Neural progenitor cell (in vitro differentiated cells): ENCODE results near the gene COLEC12. TPM values are rescaled to one million over a fixed set of nuclear protein-coding genes. Genes with fewer than 3 reads are reported as not detected.

Source experiments
- DNase-seq: peaks from one replicate; pipeline ENCODE4 v3.0.0-alpha.2; 2016; ENCODE audit warnings: low spot score
- H2AFZ ChIP-seq: fragments of 200-600 bp; sonication (generic); replicated peaks from 2 replicates; pipeline ENCODE4 v1.6.1; 2016; ENCODE audit warnings: antibody characterized with exemption
- H3F3A ChIP-seq: fragments of 200-600 bp; sonication (generic); 2 replicates; pipeline ENCODE4 v1.6.1; 2016; ENCODE audit warnings: antibody characterized with exemption, low read depth
- H3K27ac ChIP-seq: fragments of 200-600 bp; sonication (generic); 2 replicates; pipeline ENCODE4 v1.5.1; 2016; ENCODE audit warnings: mild to moderate bottlenecking
- H3K27me3 ChIP-seq: fragments of 200-600 bp; sonication (generic); 2 replicates; pipeline ENCODE4 v1.6.1; 2016; ENCODE audit warnings: mild to moderate bottlenecking, moderate library complexity
- H3K36me3 ChIP-seq: fragments of 200-600 bp; sonication (generic); 2 replicates; pipeline ENCODE4 v1.5.1; 2016
- H3K4me1 ChIP-seq: fragments of 200-600 bp; sonication (generic); 2 replicates; pipeline ENCODE4 v1.6.1; 2016; ENCODE audit warnings: mixed run types
- H3K4me2 ChIP-seq: fragments of 200-600 bp; sonication (generic); 2 replicates; pipeline ENCODE4 v1.6.1; 2016
- H3K4me3 ChIP-seq: fragments of 200-600 bp; sonication (generic); 2 replicates; pipeline ENCODE4 v1.5.1; 2016
- H3K79me2 ChIP-seq: fragments of 200-600 bp; sonication (generic); 2 replicates; pipeline ENCODE4 v1.6.1; 2016; ENCODE audit warnings: low read depth
- H3K9ac ChIP-seq: fragments of 200-600 bp; sonication (generic); 2 replicates; pipeline ENCODE4 v1.6.1; 2016
- H3K9me3 ChIP-seq: fragments of 200-600 bp; sonication (generic); 2 replicates; pipeline ENCODE4 v1.5.1; 2016; ENCODE audit warnings: low read depth
- H4K20me1 ChIP-seq: fragments of 200-600 bp; sonication (generic); 2 replicates; pipeline ENCODE4 v1.6.1; 2016; ENCODE audit warnings: low read depth
- H3K27ac Mint-ChIP-seq: 3 replicates; pipeline ENCODE4 v1.8.0; 2021; ENCODE audit warnings: mixed read lengths
- H3K27me3 Mint-ChIP-seq: 2 replicates; pipeline ENCODE4 v1.8.0; 2022; ENCODE audit warnings: low read depth, mild to moderate bottlenecking, inconsistent platforms, moderate library complexity, mixed read lengths; ENCODE audit not compliant: insufficient read depth
- H3K36me3 Mint-ChIP-seq: 3 replicates; pipeline ENCODE4 v1.8.0; 2021; ENCODE audit warnings: mixed read lengths
- H3K4me1 Mint-ChIP-seq: 3 replicates; pipeline ENCODE4 v1.8.0; 2021; ENCODE audit warnings: mixed read lengths
- H3K4me3 Mint-ChIP-seq: 3 replicates; pipeline ENCODE4 v1.8.0; 2021; ENCODE audit warnings: mild to moderate bottlenecking, moderate library complexity, mixed read lengths
- H3K9me3 Mint-ChIP-seq: 3 replicates; pipeline ENCODE4 v1.8.0; 2020; ENCODE audit warnings: mixed read lengths
- CTCF ChIP-seq: fragments of 200-600 bp; sonication (generic); IDR thresholded peaks from 2 replicates; pipeline ENCODE4 v1.5.1; 2017; ENCODE audit warnings: antibody characterized with exemption, mild to moderate bottlenecking
- EZH2 ChIP-seq: fragments of 200-600 bp; sonication (generic); IDR thresholded peaks from 2 replicates; pipeline ENCODE4 v1.6.1; 2017; ENCODE audit warnings: antibody characterized with exemption, mild to moderate bottlenecking, moderate library complexity
- EZH2phosphoT487 ChIP-seq: fragments of 200-600 bp; sonication (generic); IDR thresholded peaks from 2 replicates; pipeline ENCODE4 v1.6.1; 2017; ENCODE audit warnings: antibody characterized with exemption
- total RNA-seq: library from RNA; depleted of rRNA; stranded (reverse); fragments of >200 nt; gene quantifications from 2 replicates; pipeline ENCODE4 v1.2.3, GENCODE V29; 2015; ENCODE audit warnings: low replicate concordance

COLEC12 gene
- total RNA-seq, 1 donor from 2014 or later: 2.0 TPM

- Histone ChIP-seq H2AFZ (no peak overlapping the region), H3K36me3 (no peaks in the 10 kb centered on the region), H3K27ac (no peak overlapping the region), H3F3A (peaks cover 3% of the 10 kb centered on the region), H3K9me3 (no peaks in the 10 kb centered on the region), H3K79me2 (no peaks in the 10 kb centered on the region), H3K9ac (no peak overlapping the region), H3K27me3 (no peaks in the 10 kb centered on the region), H3K4me2 (no peak overlapping the region), H3K4me3 (no peak overlapping the region), H4K20me1 (no peaks in the 10 kb centered on the region), H3K4me1 (peaks cover 18% of the 10 kb centered on the region)
- Mint-ChIP-seq H3K9me3 (no peaks in the 10 kb centered on the region), H3K27me3 (no peaks in the 10 kb centered on the region), H3K4me3 (no peak overlapping the region), H3K36me3 (peaks cover 6% of the 10 kb centered on the region), H3K27ac (no peak overlapping the region), H3K4me1 (peaks cover 59% of the 10 kb centered on the region)
- no peak for TF ChIP-seq EZH2
- no peak for TF ChIP-seq CTCF
- TF ChIP-seq EZH2phosphoT487: no peak
- DNase-seq: no peak
These were observed 136.2 kb downstream of the COLEC12 start for GRCh38 chr18:364256-364826.

GRCh38 chr18:363301-364085 lies 137.0 kb downstream of the COLEC12 start:
- Mint-ChIP-seq H3K36me3 (peaks cover 6% of the 10 kb centered on the region), H3K4me1 (peaks cover 58% of the 10 kb centered on the region)
- no peak overlapping the region for H3K4me2 ChIP-seq

More at GRCh38 chr18:363301-364085, 137.0 kb downstream of the COLEC12 start:
- H3K9me3 ChIP-seq: no peaks in the 10 kb centered on the region
- no peak overlapping the region for H3K9ac ChIP-seq
- DNase-seq: no peak
- peak overlapping the region; percentile 96 for H3K27ac Mint-ChIP-seq
- no peak overlapping the region for H2AFZ ChIP-seq
- H3K9me3 Mint-ChIP-seq: no peaks in the 10 kb centered on the region
- H3K4me3 Mint-ChIP-seq: no peak overlapping the region
- peaks cover 3% of the 10 kb centered on the region for H3F3A ChIP-seq
- no peak for TF ChIP-seq EZH2
- TF ChIP-seq CTCF: no peak
- TF ChIP-seq EZH2phosphoT487: no peak
- H3K36me3 ChIP-seq: no peaks in the 10 kb centered on the region
- H3K27me3 ChIP-seq: no peaks in the 10 kb centered on the region
- no peaks in the 10 kb centered on the region for H3K79me2 ChIP-seq
- H3K4me1 ChIP-seq: peaks cover 18% of the 10 kb centered on the region
- H4K20me1 ChIP-seq: no peaks in the 10 kb centered on the region
- H3K4me3 ChIP-seq: no peak overlapping the region
- H3K27ac ChIP-seq: no peak overlapping the region
- H3K27me3 Mint-ChIP-seq: no peaks in the 10 kb centered on the region
